ENCODE measurements around the gene DMD.
"Not testable (repeated sequence)": the region's sequence is repeated elsewhere in the genome, so short reads cannot be mapped to it uniquely, and the experiment has no call there.

The DMD gene

DNA sequence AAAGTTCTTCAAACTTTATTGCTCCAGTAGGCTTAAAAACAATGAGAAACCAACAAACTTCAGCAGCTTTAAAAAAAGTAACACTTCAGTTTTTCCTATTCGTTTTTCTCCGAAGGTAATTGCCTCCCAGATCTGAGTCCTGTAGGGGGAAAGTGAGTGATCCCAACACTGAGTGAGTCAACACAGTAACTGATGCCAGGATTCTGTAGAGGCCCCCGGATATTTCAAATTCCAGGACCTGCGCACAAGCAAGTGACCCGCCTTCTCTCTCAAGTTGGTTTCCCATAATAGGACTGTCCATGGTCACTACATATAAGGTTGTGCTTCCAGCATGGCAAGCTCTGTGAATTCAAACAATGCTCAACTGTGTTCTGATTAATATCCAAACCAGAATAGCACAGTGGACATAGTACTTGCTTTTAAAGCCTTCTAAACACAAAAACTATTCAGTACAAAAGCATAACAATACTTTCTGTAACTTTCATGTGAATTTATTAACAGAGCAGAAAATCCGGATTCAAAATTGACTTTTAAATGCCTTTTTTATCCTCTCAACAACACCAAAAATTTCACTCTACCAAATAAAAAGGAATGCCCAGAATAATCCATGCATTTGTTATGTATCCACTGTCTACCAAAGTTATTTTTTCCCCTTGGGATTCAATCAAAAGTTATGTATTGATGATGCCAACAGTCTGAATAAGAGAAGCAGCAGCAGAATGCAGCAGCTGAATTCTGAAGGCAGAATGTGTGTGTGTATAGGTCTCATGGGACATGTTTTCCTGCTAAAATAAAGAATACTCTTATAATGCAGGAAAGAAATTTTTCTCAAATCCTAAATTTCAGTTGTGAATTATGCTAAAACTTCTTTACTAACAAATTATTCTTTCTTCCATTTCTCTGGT is at the start of gene DMD:
Gene DMD (minus strand): TSS at position 194 of the 905 bp plus-strand sequence. CDS start 237 bp downstream, outside the sequence.
- peak; percentile 61 for DNase-seq (ENCODE audit: low read depth)

- no peak for DNase-seq (ENCODE audit: low read depth)
These were observed 41.0 kb upstream of the DMD start for GRCh38 chrX:33252306-33252825.

DNA sequence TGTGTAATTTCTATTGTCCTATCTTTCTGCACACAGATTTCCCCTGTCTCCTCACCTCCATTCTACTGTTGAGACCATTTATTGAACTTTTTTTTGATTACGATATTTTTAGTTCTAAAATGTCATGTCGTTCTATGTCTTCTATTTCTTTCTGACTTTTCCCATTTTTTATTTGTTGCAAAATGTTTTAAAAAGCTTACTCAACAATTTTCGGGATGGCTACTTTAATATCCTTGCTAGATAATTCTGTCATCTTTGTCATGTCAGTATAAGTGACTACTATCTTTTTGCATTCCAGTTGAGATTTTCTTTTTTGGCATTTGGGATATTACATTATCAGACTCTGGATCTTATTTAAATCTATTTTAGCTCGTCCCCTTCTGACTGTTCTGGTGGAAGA is 7.5 kb upstream of the DMD start:
- no peak for DNase-seq (ENCODE audit: low read depth)

DNA sequence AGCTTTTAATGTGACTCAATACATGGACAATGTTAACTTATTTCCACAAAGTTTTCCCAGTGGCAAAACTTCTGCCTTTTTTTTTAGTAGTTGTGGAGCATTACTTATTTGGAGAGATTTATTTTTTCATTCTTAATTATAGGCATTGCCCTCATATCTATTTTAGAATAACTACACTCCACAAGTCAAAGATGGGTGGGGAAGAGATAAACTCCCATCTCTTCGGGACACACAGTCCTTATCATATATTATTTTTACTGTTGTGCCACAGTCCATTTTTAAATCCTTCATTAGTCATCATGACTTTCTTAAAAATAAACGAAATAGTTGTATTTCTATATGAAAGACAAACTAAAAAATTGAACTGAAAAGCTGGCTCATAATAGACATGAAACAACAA is 1.2 kb downstream of the DMD start:
- DNase-seq (ENCODE audit: low read depth) = no peak

GRCh38 chrX:33207056-33207455 is 4.3 kb downstream of the DMD start:
- DNase-seq (ENCODE audit: low read depth) = no peak

GRCh38 chrX:33205321-33205720 is 6.0 kb downstream of the DMD start:
- no peak for DNase-seq (ENCODE audit: low read depth)

GRCh38 chrX:33204889-33205288 is 6.5 kb downstream of the DMD start:
- peak; percentile 9 for DNase-seq (ENCODE audit: low read depth)

GRCh38 chrX:33198561-33199279 is 12.6 kb downstream of the DMD start:
- DNase-seq (ENCODE audit: low read depth) = no peak

- no peak for DNase-seq (ENCODE audit: low read depth)
These were observed 15.7 kb downstream of the DMD start for GRCh38 chrX:33195698-33196097.

DNA sequence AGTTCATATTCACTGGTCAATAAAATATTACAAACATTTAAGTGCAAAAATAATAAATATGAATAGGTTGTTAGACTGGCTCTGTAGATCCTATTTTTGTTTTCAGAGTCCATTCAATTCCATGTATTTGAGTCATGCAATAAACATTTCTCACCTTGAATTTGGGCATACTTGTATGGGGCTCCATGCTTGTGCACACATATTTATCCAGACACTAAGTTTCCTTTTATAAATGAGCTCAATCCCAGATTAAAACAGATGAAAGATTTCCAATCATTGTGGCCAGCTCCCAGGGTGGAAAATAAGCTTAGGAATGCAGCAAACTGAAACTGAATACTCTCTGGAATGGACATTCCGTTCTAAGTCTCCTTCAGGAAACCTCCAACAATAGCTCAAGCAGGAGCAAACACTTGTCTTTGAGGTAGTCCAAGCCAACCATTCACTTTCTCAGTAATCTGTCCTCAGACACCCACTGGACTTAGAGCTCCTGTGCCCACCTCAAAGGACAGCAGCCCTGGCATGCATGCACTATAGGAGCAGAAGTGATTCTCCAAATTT is 16.4 kb downstream of the DMD start:
- peak; percentile 5 for DNase-seq (ENCODE audit: low read depth)

GRCh38 chrX:33194289-33194688 is 17.1 kb downstream of the DMD start:
- DNase-seq (ENCODE audit: low read depth) = no peak

- no peak for DNase-seq (ENCODE audit: low read depth)
These were observed 21.3 kb downstream of the DMD start for GRCh38 chrX:33190016-33190415.

GRCh38 chrX:33188881-33189280 is 22.5 kb downstream of the DMD start:
- DNase-seq (ENCODE audit: low read depth) = no peak

DNA sequence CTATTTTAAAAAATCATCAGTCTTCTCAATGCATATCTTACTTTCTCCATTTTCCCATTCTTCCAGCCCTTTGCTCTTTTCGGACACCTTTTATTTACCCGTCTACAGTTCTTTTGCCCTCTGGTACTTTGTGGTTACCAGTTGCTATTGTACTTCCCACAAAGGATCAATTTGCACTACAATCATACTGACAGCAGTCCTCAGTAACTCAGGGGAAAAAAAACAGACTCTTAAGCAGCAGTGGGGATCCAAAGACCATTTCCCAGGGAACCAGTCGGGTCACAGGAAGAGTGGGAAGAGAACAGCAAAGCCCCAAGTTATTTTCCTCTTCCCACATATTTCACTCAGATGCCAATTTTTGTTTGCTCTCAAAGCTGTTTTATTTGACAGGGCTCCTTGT is 23.1 kb downstream of the DMD start:
- DNase-seq (ENCODE audit: low read depth) = no peak

DNA sequence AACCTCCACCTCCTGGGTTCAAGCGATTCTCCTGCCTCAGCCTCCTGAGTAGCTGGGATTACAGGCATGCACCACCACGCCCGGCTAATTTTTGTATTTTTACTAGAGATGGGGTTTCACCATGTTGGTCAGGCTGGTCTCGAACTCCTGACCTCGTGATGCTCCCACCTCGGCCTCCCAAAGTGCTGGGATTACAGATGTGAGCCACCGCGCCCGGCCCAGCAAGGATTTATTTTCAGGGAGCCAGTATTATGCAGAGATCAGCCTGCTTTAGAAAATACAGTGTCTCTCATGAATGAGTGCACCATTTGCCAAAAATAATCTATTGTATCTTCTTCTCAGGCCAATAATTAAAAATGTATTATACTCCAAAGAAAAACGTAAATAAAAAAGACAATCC is 26.5 kb downstream of the DMD start:
- DNase-seq (ENCODE audit: low read depth) = not testable (repeated sequence)

GRCh38 chrX:33183361-33183760 is 28.0 kb downstream of the DMD start:
- peak; percentile 4 for DNase-seq (ENCODE audit: low read depth)

DNA sequence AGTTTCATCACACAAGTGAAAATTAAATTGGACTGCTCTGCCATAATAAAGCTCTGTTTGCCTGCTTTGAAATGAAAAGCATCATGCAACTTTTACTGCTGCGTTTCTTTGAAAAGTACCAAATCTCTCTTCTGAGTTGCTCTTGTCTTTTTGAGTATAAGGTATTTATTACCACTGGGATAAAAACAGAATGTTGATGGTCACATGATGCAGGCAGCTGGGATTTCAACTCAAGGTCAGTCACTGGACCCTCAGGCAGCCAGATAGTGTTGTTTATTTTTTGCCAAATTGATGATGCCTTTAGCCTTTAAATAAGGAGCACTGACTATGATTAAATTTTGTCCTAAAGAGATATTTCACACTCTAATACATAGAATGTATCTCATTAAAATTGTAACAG is 32.7 kb downstream of the DMD start:
- DNase-seq (ENCODE audit: low read depth) = no peak

DNA sequence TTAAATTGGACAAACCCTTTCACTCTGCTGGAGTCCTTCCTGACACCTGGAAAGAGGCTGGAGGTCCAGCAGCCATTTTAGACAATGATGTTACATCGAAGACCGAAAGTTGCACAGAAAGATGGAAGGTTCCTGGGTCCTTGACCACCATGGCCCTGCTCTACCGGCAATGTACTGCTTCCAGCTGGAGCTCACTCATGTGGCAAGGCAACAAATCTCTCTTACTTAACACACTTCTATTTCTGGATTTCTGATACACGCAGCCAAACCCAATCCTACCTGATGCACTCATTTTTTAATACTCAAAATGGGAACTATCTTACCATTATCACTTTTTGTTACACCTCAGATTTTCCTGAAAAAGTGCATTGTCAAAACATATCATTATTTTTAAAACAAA is 33.1 kb downstream of the DMD start:
- no peak for DNase-seq (ENCODE audit: low read depth)

GRCh38 chrX:33175201-33175600 is 36.1 kb downstream of the DMD start:
- no peak for DNase-seq (ENCODE audit: low read depth)

DNA sequence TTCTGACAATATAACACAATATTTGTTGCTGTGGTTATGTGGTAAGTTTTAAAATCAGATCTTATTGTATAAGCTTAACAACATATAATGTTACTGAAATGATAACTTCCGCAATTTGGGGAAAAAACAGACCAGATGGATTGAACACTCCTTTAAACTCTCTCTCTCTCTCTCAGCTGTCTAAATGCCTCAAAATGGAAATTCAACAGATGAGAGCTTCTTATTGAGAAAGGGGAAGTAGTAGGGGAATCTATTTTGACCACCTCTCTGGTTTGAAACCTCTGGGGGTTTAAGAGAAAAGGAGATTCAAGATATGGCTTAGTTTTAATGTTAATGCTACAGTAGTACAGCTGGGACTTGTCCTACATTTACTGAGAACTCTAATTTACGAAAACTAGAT is 40.3 kb downstream of the DMD start:
- DNase-seq (ENCODE audit: low read depth) = no peak

DNA sequence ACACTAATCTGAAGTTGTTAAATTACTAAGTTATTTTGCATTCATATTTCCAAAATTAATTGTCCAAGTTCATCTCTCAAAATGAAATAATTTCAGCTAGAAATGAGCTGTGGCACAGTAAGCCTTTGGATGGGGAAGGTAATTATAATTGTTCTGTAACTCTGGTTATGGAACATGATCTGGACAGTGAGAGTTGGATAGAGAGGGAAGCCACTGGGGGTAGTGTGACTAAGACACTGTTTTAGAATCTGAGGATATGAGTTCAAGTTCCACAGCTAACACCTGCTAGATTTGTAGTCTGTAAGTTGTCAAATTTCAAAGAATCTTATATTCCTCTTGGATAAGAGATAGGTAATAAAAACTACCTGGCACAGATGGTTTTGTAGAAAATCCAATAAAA is 49.5 kb downstream of the DMD start:
- no peak for DNase-seq (ENCODE audit: low read depth)

GRCh38 chrX:33160273-33160672 is 51.1 kb downstream of the DMD start:
- no peak for DNase-seq (ENCODE audit: low read depth)
